Measurements from ENCODE around the gene ADPRH.

DNA sequence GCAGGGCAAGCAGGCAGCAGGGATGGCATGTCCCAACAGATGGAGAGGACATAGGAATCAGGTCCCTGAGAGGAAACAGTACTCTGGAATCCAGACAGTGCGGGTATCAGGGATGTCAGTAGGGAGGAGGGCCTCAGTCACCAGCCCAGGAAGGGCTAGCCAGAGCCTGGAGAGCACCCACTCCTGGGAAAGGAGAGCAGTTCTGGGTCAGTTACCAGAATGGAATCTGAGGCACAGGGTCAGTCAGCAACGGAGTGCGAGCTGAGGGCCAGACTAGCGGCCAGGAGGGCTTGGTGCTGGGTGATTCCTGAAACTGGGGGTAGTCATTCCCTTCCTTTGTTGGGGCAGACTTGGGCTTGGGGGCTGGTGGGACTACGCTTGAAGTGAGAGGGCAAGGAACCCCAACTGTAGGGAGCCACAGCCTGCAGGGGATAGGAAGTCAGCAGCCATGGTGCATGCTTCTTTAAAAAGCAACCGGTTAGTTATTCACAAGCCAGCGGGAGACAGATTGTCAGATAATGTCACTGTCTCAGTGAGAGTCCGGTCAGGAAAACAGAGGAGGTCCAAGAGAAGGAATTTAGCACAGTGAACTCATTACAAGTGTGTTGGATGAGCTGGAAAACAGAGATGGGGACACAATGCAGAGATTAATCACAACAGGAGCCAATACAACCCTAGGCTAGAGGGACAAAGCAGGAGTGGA is 46.3 kb downstream of the ADPRH start:
- TF ChIP-seq CREB1 (CRISPR knock-in tag; IDR thresholded peaks at IDR 0.05) (no peak), ZNF263 (CRISPR knock-in tag; IDR thresholded peaks at IDR 0.05; ENCODE audit: low read depth) (no peak), GRHL2 (CRISPR knock-in tag; IDR thresholded peaks at IDR 0.05; ENCODE audit: insufficient replicate concordance, severe bottlenecking) (no peak), RELA (CRISPR knock-in tag; IDR thresholded peaks at IDR 0.05; ENCODE audit: borderline replicate concordance) (no peak), MYBL2 (CRISPR knock-in tag; IDR thresholded peaks at IDR 0.05) (no peak), GABPB1 (CRISPR knock-in tag; IDR thresholded peaks at IDR 0.05) (no peak), NFYB (CRISPR knock-in tag; conservative IDR thresholded peaks at IDR 0.05; ENCODE audit: low read depth) (no peak), JUN (CRISPR knock-in tag; IDR thresholded peaks at IDR 0.05) (no peak), NR2C2 (CRISPR knock-in tag; IDR thresholded peaks at IDR 0.05) (no peak)
- TF ChIP-seq, protein P1, sequence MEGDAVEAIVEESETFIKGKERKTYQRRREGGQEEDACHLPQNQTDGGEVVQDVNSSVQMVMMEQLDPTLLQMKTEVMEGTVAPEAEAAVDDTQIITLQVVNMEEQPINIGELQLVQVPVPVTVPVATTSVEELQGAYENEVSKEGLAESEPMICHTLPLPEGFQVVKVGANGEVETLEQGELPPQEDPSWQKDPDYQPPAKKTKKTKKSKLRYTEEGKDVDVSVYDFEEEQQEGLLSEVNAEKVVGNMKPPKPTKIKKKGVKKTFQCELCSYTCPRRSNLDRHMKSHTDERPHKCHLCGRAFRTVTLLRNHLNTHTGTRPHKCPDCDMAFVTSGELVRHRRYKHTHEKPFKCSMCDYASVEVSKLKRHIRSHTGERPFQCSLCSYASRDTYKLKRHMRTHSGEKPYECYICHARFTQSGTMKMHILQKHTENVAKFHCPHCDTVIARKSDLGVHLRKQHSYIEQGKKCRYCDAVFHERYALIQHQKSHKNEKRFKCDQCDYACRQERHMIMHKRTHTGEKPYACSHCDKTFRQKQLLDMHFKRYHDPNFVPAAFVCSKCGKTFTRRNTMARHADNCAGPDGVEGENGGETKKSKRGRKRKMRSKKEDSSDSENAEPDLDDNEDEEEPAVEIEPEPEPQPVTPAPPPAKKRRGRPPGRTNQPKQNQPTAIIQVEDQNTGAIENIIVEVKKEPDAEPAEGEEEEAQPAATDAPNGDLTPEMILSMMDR (IDR thresholded peaks at IDR 0.05): no peak
- TF ChIP-seq, protein P2, sequence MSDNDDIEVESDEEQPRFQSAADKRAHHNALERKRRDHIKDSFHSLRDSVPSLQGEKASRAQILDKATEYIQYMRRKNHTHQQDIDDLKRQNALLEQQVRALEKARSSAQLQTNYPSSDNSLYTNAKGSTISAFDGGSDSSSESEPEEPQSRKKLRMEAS (CRISPR knock-in tag; IDR thresholded peaks at IDR 0.05): no peak
